ENCODE measurements around the gene CHST14.

The CHST14 gene

DNA sequence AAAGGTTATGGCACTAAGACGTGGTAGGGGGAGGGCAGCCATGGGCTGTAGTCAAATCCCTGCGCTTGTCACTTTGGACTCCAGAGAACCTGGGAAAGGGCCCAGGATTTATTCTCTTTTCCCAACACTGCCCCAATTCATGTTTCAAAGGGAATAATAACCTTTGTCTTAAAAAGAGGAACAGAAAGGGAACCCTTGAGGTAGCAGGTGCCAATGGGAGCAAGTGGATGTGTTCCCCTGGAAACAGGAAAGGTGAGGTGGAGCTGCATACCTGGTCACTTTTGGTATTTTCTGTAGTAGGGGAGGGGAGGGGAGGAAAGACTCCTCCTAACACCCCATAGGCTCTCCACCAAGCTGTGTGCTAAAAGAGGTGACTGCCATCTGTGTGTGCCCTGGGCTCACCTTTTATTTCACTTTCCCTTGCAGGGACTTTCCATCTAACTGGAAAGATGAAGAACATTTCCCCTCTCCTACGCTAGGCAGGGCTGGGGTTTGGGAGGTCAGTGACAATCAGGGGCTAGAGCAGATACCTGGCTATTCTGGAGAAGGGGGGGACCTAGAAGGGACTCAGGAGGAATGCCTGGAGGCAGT, 6.1 kb upstream of the CHST14 start:
- no peak for FAIRE-seq

DNA sequence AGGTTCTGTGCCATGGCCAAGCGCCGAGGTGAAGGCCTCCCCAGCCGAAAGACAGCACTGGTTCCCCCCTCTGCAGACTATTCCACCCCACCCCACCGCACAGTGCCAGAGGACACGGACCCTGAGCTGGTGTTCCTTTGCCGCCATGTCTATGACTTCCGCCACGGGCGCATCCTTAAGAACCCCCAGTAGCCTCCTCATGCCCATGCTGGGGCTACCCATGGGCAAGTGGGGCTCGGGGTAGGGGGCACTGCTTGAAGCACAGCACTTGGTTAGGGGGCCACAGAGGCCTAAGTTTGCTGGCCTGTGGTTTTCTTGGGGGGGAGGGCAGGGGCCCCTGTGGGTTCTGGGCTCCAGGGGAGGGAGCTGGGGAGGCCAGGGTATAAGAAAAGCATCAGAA, 4.8 kb upstream of the CHST14 start:
- FAIRE-seq = no peak

DNA sequence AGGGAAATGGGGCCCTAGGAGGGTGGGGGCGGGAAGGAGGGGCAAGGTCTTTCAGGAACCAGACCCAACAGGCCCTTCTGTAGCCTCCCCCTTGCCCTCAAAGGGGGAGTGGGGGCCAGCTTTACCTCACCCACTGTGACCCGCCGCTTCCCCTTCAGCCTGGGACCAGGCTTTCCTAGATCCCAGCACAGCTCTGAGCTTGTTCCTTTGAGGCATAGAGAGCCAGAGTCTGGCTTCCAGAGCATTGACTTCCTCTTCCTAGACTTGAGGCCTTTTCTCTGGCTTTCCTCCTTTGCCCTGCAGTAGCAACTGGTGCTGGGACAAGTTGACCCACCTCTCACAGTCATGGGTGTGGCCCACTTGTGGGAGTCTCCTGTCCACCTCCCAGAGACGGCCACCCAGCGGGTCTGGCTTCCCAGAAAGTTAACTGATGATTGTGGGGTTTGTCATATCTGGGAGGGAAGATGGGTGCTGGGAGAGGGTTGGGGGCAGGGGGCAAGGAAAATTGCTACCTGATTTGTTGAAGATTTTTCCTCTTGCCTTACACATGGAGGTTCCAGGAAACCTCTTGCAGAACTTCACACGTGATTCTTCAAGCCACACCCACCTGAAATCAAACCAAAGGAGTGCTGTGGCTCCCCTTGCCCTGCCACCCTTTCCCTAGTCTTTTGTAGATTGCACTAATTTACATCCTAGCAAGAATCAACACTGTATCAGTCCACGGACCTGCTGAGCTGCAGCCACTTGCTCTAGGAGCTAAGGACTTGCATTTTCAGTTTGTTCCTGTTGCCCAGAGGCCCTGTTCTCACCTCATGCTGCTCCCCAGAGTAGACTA, 4.1 kb upstream of the CHST14 start:
- FAIRE-seq = no peak

DNA sequence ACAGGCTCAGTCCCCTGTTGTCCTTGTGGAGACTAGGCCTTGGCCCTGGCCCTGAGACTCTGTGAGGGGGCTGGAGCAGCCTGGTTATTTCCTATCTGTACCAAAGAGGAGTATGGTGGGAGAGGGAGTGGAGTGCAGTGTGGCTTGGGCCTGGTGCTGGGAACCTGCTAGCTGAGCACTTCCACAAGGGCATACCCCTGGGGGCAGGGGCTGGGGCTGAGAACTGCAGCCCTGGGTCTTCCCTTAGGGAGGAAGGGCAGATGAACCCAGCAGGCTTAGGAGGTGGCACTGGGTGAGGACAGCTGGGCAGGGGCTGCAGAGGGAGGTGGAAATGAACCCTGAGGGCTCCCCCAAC, 3.5 kb upstream of the CHST14 start:
- no peak for FAIRE-seq

DNA sequence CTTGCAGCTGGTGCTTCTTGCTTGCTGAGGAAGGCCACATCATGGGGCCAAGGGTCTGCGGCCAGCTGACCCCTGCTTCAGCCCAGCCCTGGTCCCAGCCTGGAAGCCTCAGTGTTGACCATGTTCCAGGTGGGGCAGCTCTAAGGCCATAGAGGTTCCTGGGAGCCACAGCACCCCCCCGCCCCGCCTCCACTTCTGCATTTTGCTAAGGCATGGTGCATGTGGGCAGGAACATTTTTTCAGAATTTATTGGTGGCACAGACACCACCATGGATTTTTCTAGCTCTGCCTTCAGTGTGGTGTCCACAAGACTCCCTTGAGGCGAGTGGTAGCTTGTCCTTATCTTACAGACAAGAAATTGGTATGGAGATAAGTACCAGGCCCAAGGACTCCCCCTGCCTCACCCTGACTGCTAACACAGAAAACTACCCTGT, 1.9 kb upstream of the CHST14 start:
- FAIRE-seq = no peak

DNA sequence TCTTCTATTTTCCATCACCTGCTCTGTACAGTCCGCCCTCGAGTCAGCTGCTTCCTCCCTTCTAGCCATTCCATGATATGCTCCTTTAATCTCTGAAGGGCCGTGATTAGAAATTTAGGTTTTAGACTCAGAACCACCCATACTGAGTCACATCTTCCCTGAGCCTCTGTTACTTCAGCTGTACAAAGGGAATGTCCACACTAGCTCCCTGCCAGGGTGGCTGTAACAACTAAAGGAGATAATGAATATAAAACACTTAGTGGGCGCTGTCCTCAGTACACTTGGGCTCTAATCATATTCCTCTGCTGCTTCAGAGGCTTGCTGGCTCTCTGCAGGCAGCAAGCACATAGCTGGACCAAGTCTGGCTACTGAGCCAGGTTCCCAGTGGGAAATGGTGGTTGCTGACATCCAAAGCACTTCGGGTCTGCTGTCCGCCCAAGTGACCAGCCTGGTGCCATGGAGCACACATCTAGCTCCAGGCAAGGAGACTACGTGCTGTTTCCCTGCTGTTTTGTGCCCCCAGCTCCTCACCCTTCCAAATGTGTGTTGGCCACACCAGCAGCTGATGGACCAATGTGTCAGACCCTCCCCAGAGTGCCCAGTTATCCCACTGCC, 901 bp upstream of the CHST14 start:
- FAIRE-seq = no peak

DNA sequence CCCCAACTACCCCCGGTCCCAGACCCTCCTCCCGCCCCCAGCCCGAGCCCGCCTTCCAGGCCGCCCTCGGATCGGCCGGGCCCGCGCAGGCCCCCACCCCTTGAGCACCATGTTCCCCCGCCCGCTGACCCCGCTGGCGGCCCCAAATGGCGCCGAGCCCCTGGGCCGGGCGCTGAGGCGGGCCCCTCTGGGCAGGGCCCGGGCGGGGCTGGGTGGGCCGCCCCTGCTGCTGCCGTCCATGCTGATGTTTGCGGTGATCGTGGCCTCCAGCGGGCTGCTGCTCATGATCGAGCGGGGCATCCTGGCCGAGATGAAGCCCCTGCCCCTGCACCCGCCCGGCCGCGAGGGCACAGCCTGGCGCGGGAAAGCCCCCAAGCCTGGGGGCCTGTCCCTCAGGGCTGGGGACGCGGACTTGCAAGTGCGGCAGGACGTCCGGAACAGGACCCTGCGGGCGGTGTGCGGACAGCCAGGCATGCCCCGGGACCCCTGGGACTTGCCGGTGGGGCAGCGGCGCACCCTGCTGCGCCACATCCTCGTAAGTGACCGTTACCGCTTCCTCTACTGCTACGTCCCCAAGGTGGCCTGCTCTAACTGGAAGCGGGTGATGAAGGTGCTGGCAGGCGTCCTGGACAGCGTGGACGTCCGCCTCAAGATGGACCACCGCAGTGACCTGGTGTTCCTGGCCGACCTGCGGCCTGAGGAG, 472 bp downstream of the CHST14 start:
- FAIRE-seq = no peak

DNA sequence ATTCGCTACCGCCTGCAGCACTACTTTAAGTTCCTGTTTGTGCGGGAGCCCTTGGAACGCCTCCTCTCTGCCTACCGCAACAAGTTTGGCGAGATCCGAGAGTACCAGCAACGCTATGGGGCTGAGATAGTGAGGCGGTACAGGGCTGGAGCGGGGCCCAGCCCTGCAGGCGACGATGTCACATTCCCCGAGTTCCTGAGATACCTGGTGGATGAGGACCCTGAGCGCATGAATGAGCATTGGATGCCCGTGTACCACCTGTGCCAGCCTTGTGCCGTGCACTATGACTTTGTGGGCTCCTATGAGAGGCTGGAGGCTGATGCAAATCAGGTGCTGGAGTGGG, 995 bp downstream of the CHST14 start:
- FAIRE-seq = no peak

DNA sequence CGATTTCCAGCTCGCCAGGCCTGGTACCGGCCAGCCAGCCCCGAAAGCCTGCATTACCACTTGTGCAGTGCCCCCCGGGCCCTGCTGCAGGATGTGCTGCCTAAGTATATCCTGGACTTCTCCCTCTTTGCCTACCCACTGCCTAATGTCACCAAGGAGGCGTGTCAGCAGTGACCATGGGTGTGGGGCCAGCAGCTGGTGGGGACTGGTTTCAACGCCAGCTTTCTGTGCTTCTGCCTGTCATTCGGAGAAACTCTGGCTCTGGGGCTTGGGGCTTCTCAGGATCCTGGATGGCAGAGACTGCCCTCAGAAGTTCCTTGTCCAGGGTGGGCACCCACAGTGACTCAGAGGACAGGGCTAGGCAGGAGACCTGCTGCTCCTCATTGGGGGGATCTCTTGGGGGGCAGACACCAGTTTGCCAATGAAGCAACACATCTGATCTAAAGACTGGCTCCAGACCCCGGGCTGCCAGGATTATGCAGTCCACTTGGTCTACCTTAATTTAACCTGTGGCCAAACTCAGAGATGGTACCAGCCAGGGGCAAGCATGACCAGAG, 1.5 kb downstream of the CHST14 start:
- FAIRE-seq = no peak

DNA sequence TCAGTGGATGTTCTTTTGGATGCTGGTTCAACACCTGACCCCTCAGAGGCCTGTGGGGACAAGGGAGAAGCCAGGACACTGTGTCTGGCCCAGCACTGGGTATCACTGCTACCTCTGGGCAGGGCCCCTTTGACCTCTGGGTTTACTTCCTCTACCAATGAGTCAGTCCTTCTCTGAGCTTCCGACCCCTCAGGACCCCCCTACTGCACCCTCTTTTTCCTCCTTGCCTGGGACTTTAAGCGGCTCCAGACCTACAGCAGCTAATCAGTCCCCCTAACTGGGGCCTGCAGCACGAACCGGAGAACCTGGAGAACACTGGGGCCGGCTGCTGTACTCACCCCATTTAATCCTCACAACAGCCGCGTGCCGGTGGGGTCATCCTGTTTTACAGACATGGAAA, 3.8 kb downstream of the CHST14 start:
- FAIRE-seq = no peak

DNA sequence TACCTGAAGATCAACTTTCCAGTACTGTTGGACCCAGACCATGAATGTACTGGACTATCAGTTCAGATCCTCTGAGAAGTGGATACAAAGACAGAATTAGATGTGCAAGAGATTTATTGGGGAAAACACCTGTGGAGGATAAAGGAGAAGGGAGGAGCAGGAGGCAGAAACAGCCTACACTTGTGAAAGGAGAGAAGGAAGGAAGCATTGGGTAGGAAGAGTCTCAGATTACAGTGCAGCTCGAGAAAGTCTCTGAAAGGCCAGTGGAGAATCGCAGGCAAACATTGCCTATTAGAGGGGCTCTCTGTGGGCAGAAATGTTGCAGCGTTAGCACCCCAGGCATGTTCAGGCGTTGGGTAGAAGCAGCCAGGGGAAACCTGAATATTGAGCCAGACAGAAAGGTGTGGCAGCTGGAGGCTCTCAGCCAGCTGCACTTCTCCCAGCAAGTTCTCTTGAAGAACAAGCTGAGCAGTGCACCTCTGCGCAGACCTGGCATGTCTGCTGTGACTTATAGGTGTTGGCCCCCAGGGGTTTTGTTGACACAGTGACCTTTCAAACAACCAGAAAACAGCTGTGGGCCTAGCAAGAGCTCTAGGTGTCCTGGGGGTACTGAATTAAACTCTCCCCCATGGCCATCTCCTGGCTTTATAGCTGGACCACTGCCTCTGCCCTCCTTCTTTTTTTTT, 7.0 kb downstream of the CHST14 start:
- FAIRE-seq = no peak

DNA sequence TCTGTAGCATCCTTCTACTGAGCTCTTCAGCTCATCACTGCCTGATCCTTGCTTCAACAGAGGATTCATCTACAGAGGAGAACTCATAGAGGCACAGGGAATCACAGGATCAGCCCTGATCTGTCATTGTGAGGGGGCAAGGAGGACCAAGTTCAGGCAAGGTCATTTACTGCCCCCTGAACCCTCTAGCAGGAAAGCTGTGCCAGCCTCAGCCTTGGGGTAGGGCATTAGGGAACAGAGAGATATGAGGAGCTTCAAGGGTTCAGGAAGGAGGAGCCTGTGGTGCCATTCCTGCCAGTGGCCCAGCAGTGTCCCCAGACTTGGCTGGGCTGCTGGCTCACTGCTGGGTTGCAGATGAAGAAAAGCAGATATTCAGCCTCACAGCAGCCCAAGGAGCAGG, 8.2 kb downstream of the CHST14 start:
- no peak for FAIRE-seq

DNA sequence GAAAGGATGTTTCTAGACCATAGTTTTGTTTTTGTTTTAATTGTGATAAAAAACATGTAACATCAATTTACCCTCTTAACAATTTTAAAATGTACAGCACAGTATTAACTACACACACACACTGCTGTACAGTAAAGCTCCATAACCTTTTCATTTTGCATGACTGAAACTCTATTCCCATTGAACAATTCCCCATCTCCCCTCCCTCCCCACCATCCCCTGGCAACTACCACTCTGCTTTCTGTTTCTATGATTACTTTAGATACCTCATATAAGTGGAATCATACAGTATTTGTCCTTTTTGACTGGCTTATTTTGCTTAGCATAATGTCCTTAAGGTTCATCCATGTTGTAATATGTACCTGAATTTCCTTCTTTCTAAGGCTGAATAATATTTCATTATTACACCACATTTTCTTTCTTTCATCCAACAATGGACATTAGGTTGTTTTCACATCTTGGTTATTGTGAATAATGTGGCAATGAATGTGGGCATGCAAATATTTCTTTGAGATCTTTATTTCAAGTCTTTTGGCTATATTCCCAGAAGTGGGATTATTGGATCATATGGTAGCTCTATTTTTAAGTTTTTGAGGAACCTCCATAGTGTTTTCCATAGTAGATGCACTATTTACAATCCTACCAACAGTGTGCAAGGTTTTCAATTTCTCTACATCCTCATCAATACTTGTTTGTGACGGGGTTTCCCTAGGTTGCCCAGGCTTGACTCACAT, 10.7 kb downstream of the CHST14 start:
- no peak for FAIRE-seq

DNA sequence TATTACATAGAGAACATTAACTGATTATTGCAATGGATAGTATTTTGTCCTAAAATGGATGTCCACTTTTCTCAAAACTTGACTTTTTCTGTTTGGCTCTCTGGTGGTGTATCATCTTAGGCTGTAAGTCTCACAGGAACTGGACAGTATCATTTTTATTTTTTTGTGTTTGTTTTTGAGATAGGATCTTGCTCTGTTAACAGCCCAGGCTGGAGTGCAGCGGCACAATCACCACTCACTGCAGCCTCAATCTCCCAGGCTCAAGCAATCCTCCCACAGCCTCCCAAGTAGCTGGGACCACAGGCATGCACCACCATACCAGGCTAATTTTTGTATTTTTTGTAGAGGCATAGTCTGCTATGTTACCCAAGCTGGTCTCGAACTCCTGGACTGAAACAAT, 13.1 kb downstream of the CHST14 start:
- FAIRE-seq = no peak

DNA sequence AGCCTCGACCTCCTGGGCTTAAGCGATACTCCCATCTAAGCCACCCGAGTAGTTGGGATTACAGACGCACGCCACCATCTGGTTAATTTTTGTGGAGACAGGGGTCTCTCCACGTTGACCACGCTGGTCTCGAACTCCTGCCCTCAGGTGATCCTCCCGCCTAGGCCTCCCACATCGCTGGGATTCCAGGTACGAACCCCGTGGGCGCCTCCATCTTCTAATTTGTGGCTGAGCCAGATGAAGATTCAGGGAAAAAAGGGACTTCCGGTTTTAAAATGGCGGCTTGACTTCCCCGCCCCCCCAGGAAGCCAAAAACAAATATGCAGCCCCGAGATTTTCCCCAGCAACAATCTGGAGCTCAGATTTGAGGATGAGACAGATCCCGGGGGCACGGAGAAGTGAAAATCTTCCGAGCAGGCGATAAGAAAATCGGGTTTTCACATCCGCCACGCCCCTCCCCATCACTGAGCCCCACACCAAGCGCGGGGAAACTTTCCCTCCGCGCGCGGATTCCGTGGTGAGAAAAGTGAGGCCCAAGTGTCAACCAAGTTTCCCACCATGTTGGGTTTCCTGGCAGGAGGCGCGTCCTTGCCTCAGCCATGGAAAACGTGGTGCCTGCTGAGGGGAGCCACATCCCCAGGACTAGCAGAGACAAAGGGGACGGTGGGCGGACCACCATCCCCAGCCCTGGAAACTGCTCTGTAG, 15.4 kb downstream of the CHST14 start:
- no peak for FAIRE-seq

DNA sequence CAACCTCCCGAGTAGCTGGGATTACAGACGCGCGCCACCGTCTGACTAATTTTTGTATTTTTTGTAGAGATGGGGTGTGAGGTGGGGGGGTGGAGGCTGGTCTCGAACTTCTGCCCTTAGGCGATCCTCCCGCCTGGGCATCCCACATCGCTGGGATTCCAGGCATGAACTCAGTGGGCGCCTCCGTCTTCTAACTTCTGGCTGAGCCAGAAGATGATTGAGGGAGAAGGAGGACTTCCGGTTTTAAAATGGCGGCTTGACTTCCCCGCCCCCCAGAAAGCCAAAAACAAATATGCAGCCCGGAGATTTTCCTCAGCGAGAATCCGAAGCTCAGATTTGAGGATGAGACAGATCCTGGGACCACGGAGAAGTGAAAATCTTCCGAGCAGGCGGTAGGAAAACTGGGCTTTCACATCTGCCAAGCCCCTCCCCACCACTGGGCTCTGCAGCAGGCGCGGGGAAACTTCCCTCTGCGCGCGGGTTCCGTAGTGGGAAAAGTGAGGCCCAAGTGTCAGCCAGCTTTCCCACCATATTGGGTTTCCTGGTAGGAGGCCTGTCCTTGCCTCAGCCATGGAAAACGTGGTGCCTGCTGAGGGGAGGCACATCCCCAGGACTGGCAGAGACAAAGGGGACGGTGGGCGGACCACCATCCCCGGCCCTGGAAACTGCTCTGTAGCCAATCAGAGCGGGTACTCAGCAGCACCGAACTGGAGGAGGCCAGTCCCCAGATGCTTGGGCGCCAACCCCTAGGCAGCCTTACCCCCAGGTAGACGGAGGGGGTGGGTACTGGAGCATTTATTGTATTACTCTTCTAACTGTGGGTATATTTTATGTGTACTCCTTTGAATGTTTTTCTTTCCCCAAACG, 17.3 kb downstream of the CHST14 start:
- FAIRE-seq = no peak

DNA sequence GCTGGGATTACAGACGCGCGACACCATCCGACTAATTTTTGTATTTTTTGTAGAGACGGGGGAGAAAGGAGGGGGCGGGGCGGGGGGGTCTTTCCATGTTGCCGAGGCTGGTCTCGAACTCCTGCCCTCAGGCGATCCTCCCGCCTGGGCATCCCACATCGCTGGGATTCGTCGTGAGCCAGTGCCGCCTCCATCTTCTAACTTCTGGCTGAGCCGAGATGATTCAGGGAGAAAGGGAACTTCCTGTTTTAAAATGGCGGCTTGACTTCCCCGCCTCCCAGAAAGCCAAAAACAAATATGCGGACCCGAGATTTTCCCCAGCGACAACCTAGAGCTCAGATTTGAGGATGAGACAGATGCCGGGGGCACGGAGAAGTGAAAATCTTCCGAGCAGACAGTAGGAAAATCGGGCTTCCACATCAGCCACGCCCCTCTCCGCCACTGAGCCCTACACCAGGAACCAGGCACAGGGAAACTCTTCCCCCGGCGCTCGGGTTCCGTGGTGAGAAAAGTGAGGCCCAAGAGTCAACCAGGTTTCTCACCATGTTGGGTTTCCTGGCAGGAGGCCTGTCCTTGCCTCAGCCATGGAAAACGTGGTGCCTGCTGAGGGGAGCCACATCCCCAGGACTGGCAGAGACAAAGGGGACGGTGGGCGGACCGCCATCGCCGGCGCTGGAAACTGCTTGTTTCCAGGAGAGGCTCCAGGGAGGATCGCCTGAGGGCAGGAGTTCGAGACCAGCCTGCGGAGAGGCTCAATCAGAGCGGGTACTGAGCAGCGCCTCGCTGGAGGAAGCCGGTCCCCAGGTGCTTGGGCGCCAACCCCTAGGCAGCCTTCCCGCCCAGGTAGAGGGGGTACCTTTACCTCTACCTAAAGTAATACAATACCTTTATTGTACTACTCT, 18.7 kb downstream of the CHST14 start:
- no peak for FAIRE-seq

DNA sequence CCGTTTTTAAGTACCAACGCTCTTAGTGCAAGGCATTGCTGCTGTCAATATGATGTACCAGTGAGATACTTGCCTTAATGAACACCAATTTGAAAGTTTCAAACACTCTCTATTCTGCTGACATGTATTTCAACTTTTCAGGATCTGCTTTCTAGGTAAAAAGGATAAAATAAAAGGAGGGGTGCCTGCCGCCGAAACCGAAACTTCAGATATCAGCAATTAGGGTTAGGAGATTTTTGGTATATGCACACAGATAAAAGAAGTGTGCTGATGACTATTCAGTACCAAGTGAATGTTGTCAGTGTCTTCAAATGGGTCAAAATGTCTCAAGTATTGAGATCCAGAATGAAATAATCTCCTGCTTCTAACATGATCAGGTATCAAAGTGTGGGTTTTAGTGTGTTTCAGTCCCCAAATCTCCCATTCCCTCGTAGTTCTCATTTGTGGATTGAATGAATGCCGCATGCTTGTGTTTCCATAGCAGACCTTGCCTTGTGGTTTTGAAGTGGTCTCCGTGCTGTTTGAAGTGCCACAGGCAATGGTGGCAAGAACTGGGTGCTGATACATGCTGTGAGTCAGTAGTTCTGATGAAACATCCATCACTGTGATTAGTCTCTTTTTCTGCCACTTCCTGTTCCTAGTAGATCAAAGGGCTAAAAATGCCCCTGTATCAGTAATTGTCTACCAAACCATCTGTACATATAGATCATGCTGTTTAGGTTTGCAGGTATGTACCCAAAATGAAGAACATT, 22.5 kb downstream of the CHST14 start:
- no peak for FAIRE-seq

DNA sequence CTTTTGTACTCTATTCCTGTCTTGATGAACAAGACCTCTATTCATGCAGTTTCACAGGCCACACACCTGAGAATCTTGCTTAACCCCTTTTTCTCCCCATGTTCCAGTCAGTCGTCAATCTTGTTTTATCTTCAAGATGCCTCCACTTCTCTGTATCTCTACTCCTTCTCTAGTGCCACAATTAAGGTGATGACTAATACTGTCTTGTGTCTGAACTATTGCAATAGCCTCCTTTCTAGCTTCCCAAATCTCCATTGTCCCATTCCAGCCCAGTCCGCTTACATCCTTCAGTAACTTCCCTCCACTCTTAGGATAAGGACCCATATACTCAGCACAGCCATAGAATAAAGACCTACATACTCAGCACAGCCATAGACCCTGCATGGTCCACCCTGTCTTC, 24.7 kb downstream of the CHST14 start:
- no peak for FAIRE-seq

Measured in TTC549 (cell line).